ENCODE results near the gene NEURL1.

DNA sequence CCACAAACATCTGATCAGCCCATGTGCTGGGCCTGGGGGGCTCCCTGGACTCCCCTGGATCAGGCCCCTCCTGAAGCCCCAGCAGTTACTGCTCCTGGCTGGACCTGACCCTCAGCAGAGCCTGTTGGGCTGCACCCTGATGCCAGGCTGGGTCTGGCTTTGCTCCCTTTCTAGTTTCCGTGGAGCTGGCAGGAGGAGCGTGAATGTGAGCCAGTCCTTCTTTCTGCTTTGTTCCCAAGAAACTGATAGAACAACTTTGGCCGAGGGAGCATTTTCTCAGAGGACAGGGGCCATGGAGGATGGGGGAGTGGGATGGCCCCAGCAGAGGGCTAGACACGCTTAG, 128.2 kb downstream of the NEURL1 start:
- TF ChIP-seq, protein P1, sequence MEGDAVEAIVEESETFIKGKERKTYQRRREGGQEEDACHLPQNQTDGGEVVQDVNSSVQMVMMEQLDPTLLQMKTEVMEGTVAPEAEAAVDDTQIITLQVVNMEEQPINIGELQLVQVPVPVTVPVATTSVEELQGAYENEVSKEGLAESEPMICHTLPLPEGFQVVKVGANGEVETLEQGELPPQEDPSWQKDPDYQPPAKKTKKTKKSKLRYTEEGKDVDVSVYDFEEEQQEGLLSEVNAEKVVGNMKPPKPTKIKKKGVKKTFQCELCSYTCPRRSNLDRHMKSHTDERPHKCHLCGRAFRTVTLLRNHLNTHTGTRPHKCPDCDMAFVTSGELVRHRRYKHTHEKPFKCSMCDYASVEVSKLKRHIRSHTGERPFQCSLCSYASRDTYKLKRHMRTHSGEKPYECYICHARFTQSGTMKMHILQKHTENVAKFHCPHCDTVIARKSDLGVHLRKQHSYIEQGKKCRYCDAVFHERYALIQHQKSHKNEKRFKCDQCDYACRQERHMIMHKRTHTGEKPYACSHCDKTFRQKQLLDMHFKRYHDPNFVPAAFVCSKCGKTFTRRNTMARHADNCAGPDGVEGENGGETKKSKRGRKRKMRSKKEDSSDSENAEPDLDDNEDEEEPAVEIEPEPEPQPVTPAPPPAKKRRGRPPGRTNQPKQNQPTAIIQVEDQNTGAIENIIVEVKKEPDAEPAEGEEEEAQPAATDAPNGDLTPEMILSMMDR (IDR thresholded peaks at IDR 0.05), result no peak
- no peak for TF ChIP-seq POLR2A (IDR thresholded peaks at IDR 0.05)

All from esophagus squamous epithelium (tissue), 4 donors.